ENCODE measurements around the gene BMP8A.

DNA sequence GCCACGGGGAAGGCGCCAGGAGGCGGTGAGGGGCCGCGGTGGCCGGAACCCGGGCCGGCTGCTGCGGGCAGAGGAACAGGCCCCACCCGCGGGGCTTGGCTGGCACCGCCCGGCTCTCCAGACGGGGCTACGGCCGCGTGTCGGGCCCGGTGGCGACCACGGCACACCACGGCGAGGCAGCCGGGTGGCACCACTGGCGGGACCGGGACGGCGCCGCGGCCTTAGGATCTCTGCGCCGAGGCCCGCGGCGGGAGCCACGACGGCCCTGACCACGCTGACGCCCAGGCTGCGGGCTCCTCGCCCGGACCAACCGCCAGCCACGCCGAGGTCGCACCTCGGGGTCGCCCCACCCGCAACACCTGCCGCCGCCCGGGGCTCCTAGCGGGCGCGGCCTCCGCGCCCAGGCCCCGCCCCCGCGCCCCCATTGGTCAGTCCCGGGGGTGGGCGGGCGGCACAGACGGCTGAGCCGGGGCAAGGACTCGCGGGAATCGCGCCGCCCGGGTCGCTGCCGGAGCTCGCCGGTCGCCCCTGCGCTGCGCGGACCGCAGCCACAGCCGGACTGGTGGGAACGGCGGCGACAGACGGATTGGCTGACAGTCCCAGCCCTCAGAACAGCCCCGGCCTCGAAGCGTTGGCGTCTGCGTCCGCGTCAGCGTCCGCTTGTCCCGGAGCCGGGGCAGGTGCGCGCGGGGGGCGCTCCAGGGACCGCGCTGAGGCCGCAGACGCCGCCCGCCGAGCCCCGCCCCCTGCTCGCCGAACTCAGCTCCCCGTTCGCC, at the start of gene BMP8A:
- TF ChIP-seq POLR2A (IDR thresholded peaks at IDR 0.05; ENCODE audit: low read depth, low read length) (no peak), POLR2AphosphoS5 (IDR thresholded peaks at IDR 0.05; ENCODE audit: low read depth, low read length) (no peak)
